H9 (cell line): ENCODE results near the gene LKAAEAR1. TPM values are rescaled to one million over a fixed set of nuclear protein-coding genes. Genes with fewer than 3 reads are reported as not detected.

Experiments
- DNase-seq: peaks from one replicate; pipeline ENCODE4 v3.0.0-alpha.2; 2017
- H2AFZ ChIP-seq: one replicate; pipeline ENCODE4 v1.6.1; 2013; ENCODE audit warnings: mild to moderate bottlenecking, low read length, control low read depth, moderate library complexity
- H2AK5ac ChIP-seq: 2 replicates; pipeline ENCODE4 v1.6.1; 2013; ENCODE audit warnings: low read length, control low read depth, mixed read lengths; ENCODE audit not compliant: insufficient read length
- H2BK120ac ChIP-seq: one replicate; pipeline ENCODE4 v1.6.1; 2013; ENCODE audit warnings: low read depth, mild to moderate bottlenecking, low read length, control low read depth, inconsistent platforms; ENCODE audit not compliant: poor library complexity, severe bottlenecking
- H2BK12ac ChIP-seq: 2 replicates; pipeline ENCODE4 v1.6.1; 2013; ENCODE audit warnings: low read length, control low read depth, mixed read lengths, low read depth; ENCODE audit not compliant: insufficient read length
- H2BK15ac ChIP-seq: 2 replicates; pipeline ENCODE4 v1.6.1; 2013; ENCODE audit warnings: low read depth, low read length, control low read depth
- H2BK20ac ChIP-seq: one replicate; pipeline ENCODE4 v1.6.1; 2013; ENCODE audit warnings: low read depth, mild to moderate bottlenecking, low read length, control low read depth, inconsistent platforms; ENCODE audit not compliant: poor library complexity, severe bottlenecking
- H2BK5ac ChIP-seq: 2 replicates; pipeline ENCODE4 v1.6.1; 2013; ENCODE audit warnings: low read length, control low read depth, mixed read lengths; ENCODE audit not compliant: insufficient read length
- H3K14ac ChIP-seq: 2 replicates; pipeline ENCODE4 v1.6.1; 2013; ENCODE audit warnings: low read length, control low read depth; ENCODE audit not compliant: insufficient read depth
- H3K18ac ChIP-seq: 2 replicates; pipeline ENCODE4 v1.6.1; 2013; ENCODE audit warnings: low read depth, mild to moderate bottlenecking, mixed read lengths, low read length, control low read depth; ENCODE audit not compliant: insufficient read length
- H3K23ac ChIP-seq: 2 replicates; pipeline ENCODE4 v1.6.1; 2013; ENCODE audit warnings: low read length, control low read depth, mixed read lengths, low read depth; ENCODE audit not compliant: insufficient read length
- H3K23me2 ChIP-seq: 2 replicates; pipeline ENCODE4 v1.6.1; 2013; ENCODE audit warnings: low read depth, mild to moderate bottlenecking, mixed read lengths, low read length, control low read depth; ENCODE audit not compliant: insufficient read length, poor library complexity, severe bottlenecking
- H3K27ac ChIP-seq: 2 replicates; pipeline ENCODE4 v1.5.1; 2013; ENCODE audit warnings: low read length, control low read depth, mixed read lengths, low read depth; ENCODE audit not compliant: insufficient read length
- H3K27me3 ChIP-seq: 2 replicates; pipeline ENCODE4 v1.6.1; 2013; ENCODE audit warnings: low read length, control low read depth, inconsistent platforms; ENCODE audit not compliant: insufficient read depth
- H3K4ac ChIP-seq: 2 replicates; pipeline ENCODE4 v1.6.1; 2013; ENCODE audit warnings: low read depth, mild to moderate bottlenecking, control low read depth, inconsistent platforms, low read length, moderate library complexity
- H3K4me1 ChIP-seq: 2 replicates; pipeline ENCODE4 v1.6.1; 2013; ENCODE audit warnings: low read length, control low read depth, inconsistent platforms; ENCODE audit not compliant: insufficient read depth
- H3K4me2 ChIP-seq: 2 replicates; pipeline ENCODE4 v1.6.1; 2013; ENCODE audit warnings: low read length, control low read depth, mixed read lengths; ENCODE audit not compliant: insufficient read length, insufficient read depth
- H3K56ac ChIP-seq: 2 replicates; pipeline ENCODE4 v1.6.1; 2013; ENCODE audit warnings: low read depth, mild to moderate bottlenecking, mixed read lengths, low read length, control low read depth; ENCODE audit not compliant: insufficient read length
- H3K79me1 ChIP-seq: 2 replicates; pipeline ENCODE4 v1.6.1; 2013; ENCODE audit warnings: low read depth, mild to moderate bottlenecking, moderate library complexity, low read length, control low read depth, inconsistent platforms; ENCODE audit not compliant: insufficient read depth, poor library complexity, severe bottlenecking
- H3K79me2 ChIP-seq: 2 replicates; pipeline ENCODE4 v1.6.1; 2013; ENCODE audit warnings: low read length, control low read depth, inconsistent platforms; ENCODE audit not compliant: insufficient read depth
- H3K9ac ChIP-seq: 2 replicates; pipeline ENCODE4 v1.6.1; 2013; ENCODE audit warnings: low read length, control low read depth, mixed read lengths; ENCODE audit not compliant: insufficient read length; ENCODE audit errors: extremely low read depth
- H3K9me3 ChIP-seq: one replicate; pipeline ENCODE4 v1.6.1; 2013; ENCODE audit warnings: low read depth, low read length, inconsistent platforms; ENCODE audit not compliant: control insufficient read depth
- H3T11ph ChIP-seq: one replicate; pipeline ENCODE4 v1.6.1; 2013; ENCODE audit warnings: mild to moderate bottlenecking, low read length, control low read depth, inconsistent platforms
- H4K20me1 ChIP-seq: one replicate; pipeline ENCODE4 v1.6.1; 2013; ENCODE audit not compliant: control insufficient read depth, insufficient read length, insufficient read depth
- H4K5ac ChIP-seq: 2 replicates; pipeline ENCODE4 v1.6.1; 2013; ENCODE audit warnings: low read depth, mild to moderate bottlenecking, mixed read lengths, low read length, control low read depth; ENCODE audit not compliant: insufficient read length
- H4K8ac ChIP-seq: replicated peaks from 2 replicates; pipeline ENCODE4 v1.6.1; 2013; ENCODE audit warnings: low read length, control low read depth, mixed read lengths, low read depth; ENCODE audit not compliant: insufficient read length
- H4K91ac ChIP-seq: 2 replicates; pipeline ENCODE4 v1.6.1; 2013; ENCODE audit warnings: low read depth, mild to moderate bottlenecking, moderate library complexity, mixed read lengths, low read length, control low read depth; ENCODE audit not compliant: insufficient read length
- H3K27ac Mint-ChIP-seq, 3 experiments: 2 replicates in 2 of 3; 3 replicates in 1 of 3; pipeline ENCODE4 v1.8.0; 2020 to 2021; ENCODE audit warnings: mixed read lengths in 3 of 3, mild to moderate bottlenecking in 1 of 3, moderate library complexity in 1 of 3
- H3K27me3 Mint-ChIP-seq: 2 replicates; pipeline ENCODE4 v1.8.0; 2021; ENCODE audit warnings: low read depth, mild to moderate bottlenecking, moderate library complexity, mixed read lengths
- H3K36me3 Mint-ChIP-seq, 3 experiments: 2 replicates in 2 of 3; 3 replicates in 1 of 3; pipeline ENCODE4 v1.8.0; 2020 to 2021; ENCODE audit warnings: low read depth in 3 of 3, mixed read lengths in 3 of 3; ENCODE audit not compliant: insufficient read depth in 1 of 3
- H3K4me1 Mint-ChIP-seq, 2 experiments: 2 replicates each; pipeline ENCODE4 v1.8.0; 2020; ENCODE audit warnings: mixed read lengths in 2 of 2
- H3K4me3 Mint-ChIP-seq, 2 experiments: 2 replicates in 1 of 2; 3 replicates in 1 of 2; pipeline ENCODE4 v1.8.0; 2020 to 2021; ENCODE audit warnings: mild to moderate bottlenecking in 2 of 2, mixed read lengths in 2 of 2, moderate library complexity in 1 of 2
- H3K9me3 Mint-ChIP-seq, 2 experiments: 2 replicates in 1 of 2; 3 replicates in 1 of 2; pipeline ENCODE4 v1.8.0; 2020; ENCODE audit warnings: mild to moderate bottlenecking in 2 of 2, mixed read lengths in 2 of 2, moderate library complexity in 1 of 2
- CTCF ChIP-seq: fragments of 200-600 bp; sonication (generic); conservative IDR thresholded peaks from 3 replicates; pipeline ENCODE4 v1.8.0; 2021; ENCODE audit warnings: antibody characterized with exemption, mild to moderate bottlenecking
- WGBS: extraction: QIAGEN DNeasy Blood & Tissue Kit; methylation state at CpG from one replicate; pipeline ENCODE4 v1.1.7; 2013; ENCODE audit warnings: missing lambda C conversion rate, low lambda C conversion rate, mixed read lengths; ENCODE audit not compliant: insufficient read length; ENCODE audit errors: extremely low coverage; 5-methylcytosine and 5-hydroxymethylcytosine counted together
- total RNA-seq: library from RNA; stranded (reverse); gene quantifications from 2 replicates; pipeline ENCODE4 v1.2.1, GENCODE V29; 2021

LKAAEAR1 gene
- total RNA-seq, 1 experiment from 2014 or later = 0.39 TPM

GRCh38 chr20:64086801-64087200, 2.6 kb upstream of the LKAAEAR1 start:
- no peak overlapping the region for H3K4ac ChIP-seq
- H3K4me2 ChIP-seq = no peak overlapping the region
- H3K79me2 ChIP-seq = no peaks in the 10 kb centered on the region
- no peak overlapping the region for H3T11ph ChIP-seq
- H3K27me3 Mint-ChIP-seq = peaks cover 62% of the 10 kb centered on the region
- no peak overlapping the region for H3K18ac ChIP-seq
- H3K9me3 ChIP-seq = no peaks in the 10 kb centered on the region
- no peak overlapping the region for H4K5ac ChIP-seq
- H3K79me1 ChIP-seq = no peaks in the 10 kb centered on the region
- H4K8ac ChIP-seq = no peak overlapping the region
- no peak overlapping the region for H2BK120ac ChIP-seq
- H2AFZ ChIP-seq = no peak overlapping the region
- H4K91ac ChIP-seq = no peak overlapping the region
- no peak overlapping the region for H3K56ac ChIP-seq
- no peak overlapping the region for H3K9ac ChIP-seq
- no peaks in the 10 kb centered on the region; a peak in 1 of 7 replicates for H3K36me3 Mint-ChIP-seq
- H3K4me3 Mint-ChIP-seq = no peak overlapping the region; a peak in 1 of 5 replicates
- peaks cover 5 to 7% of the 10 kb centered on the region in 2 experiments; a peak in 4 of 5 replicates for H3K9me3 Mint-ChIP-seq
- no peak overlapping the region for H2BK20ac ChIP-seq
- no peak overlapping the region for H2AK5ac ChIP-seq
- WGBS = no CpG with 5 or more reads among the region's 11 CpGs
- H3K4me1 ChIP-seq = no peaks in the 10 kb centered on the region
- no peak overlapping the region for H2BK15ac ChIP-seq
- no peak overlapping the region for H3K27ac Mint-ChIP-seq
- no peak for DNase-seq
- no peaks in the 10 kb centered on the region for H4K20me1 ChIP-seq
- H2BK12ac ChIP-seq = no peak overlapping the region
- H3K23ac ChIP-seq = no peak overlapping the region
- peaks cover 5% of the 10 kb centered on the region; the same call in 1 of the 2 replicates for H3K27me3 ChIP-seq
- H3K27ac ChIP-seq = no peak overlapping the region
- H3K23me2 ChIP-seq = peaks cover 14% of the 10 kb centered on the region
- no peak overlapping the region for H3K14ac ChIP-seq
- no peak overlapping the region for H2BK5ac ChIP-seq
- no peak for TF ChIP-seq CTCF
- H3K4me1 Mint-ChIP-seq = peaks cover 16 to 28% of the 10 kb centered on the region in 2 experiments
